Spleen (tissue), 11 donors: ENCODE data around the gene STX8. TPM values are rescaled to one million over a fixed set of nuclear protein-coding genes. Genes with fewer than 3 reads are reported as not detected.
"Not testable (repeated sequence)": the region's sequence is repeated elsewhere in the genome, so short reads cannot be mapped to it uniquely, and the experiment has no call there.

Source experiments
- DNase-seq: peaks from one replicate; pipeline ENCODE4 v3.0.0-alpha.2; 2020
- H3K27ac ChIP-seq, 8 donors: fragments of 200-600 bp; sonication (generic) in 7 of 8; 1 replicate in 4 of 8; 2 replicates in 4 of 8; pipeline versions ENCODE4 v1.5.0 to v1.8.0; 2016 to 2021; ENCODE audit warnings: inconsistent platforms in 4 of 8, mild to moderate bottlenecking in 4 of 8, moderate library complexity in 1 of 8
- H3K27me3 ChIP-seq, 7 donors: fragments of 200-600 bp; sonication (generic) in 6 of 7; replicated peaks in 1 of 7; 1 replicate in 4 of 7; 2 replicates in 3 of 7; pipeline versions ENCODE4 v1.5.0 to v1.8.0; 2016 to 2021; ENCODE audit warnings: inconsistent platforms in 3 of 7, mild to moderate bottlenecking in 1 of 7
- H3K36me3 ChIP-seq, 6 donors: fragments of 200-600 bp; sonication (generic) in 5 of 6; 1 replicate in 4 of 6; 2 replicates in 2 of 6; pipeline versions ENCODE4 v1.5.0 to v1.8.0; 2016 to 2021; ENCODE audit warnings: inconsistent platforms in 2 of 6
- H3K4me1 ChIP-seq, 6 donors: fragments of 200-600 bp; sonication (generic) in 5 of 6; 1 replicate in 3 of 6; 2 replicates in 3 of 6; pipeline versions ENCODE4 v1.5.0 to v1.8.0; 2016 to 2021; ENCODE audit warnings: inconsistent platforms in 3 of 6
- H3K4me3 ChIP-seq, 8 donors: fragments of 200-600 bp; sonication (generic) in 7 of 8; 1 replicate in 4 of 8; 2 replicates in 4 of 8; pipeline versions ENCODE4 v1.5.0 to v1.8.0; 2016 to 2021; ENCODE audit warnings: inconsistent platforms in 4 of 8, mild to moderate bottlenecking in 4 of 8, moderate library complexity in 2 of 8
- H3K9me3 ChIP-seq, 8 donors: fragments of 200-600 bp; sonication (generic) in 7 of 8; 1 replicate in 4 of 8; 2 replicates in 4 of 8; pipeline versions ENCODE4 v1.5.0 to v1.8.0; 2016 to 2021; ENCODE audit warnings: inconsistent platforms in 4 of 8
- CTCF ChIP-seq, 11 experiments: fragments of 200-600 bp in 7 of 11; fragments of 450-650 bp in 4 of 11; sonication (generic) in 4 of 11; IDR thresholded peaks in 8 of 11; conservative IDR thresholded peaks in 3 of 11; 1 replicate in 7 of 11; 2 replicates in 4 of 11; pipeline versions ENCODE4 v1.4.0 to v1.8.0; 2016 to 2021; ENCODE audit warnings: antibody characterized with exemption in 11 of 11, inconsistent platforms in 4 of 11, mild to moderate bottlenecking in 1 of 11
- POLR2A ChIP-seq, 3 donors: fragments of 450-650 bp; IDR thresholded peaks; one replicate each; pipeline ENCODE4 v1.5.1; 2017; ENCODE audit warnings: antibody characterized with exemption in 3 of 3, mild to moderate bottlenecking in 1 of 3
- POLR2AphosphoS5 ChIP-seq, 3 donors: sonication (generic); formaldehyde crosslinking; IDR thresholded peaks; one replicate each; pipeline ENCODE4 v1.5.1; 2017; ENCODE audit warnings: antibody characterized with exemption in 3 of 3
- WGBS, 5 donors: extraction: QIAGEN DNeasy Blood & Tissue Kit in 3 of 5; methylation state at CpG; one replicate each; pipeline versions ENCODE4 v1.1.5 to v1.1.7; 2013 to 2018; 5-methylcytosine and 5-hydroxymethylcytosine counted together
- intact Hi-C: fragments of 100-400 bp; cut with DNase I; formaldehyde crosslinking; loops from one replicate; pipeline ENCODE4 v1.15.0; 2023; ENCODE audit warnings: low total_unique reads
- polyA plus RNA-seq, 3 donors: library from polyadenylated mRNA; stranded (reverse); fragments of 200-250 nt; gene quantifications; one replicate each; pipeline ENCODE4 v1.2.1, GENCODE V29; 2013
- total RNA-seq, 7 donors: library from RNA; depleted of rRNA in 3 of 7; stranded (reverse); fragments of >200 nt in 3 of 7; fragmentation: NEBNext Ultra II Directional in 4 of 7; extraction: Animal tissue kit (Norgen Biotek cat#: 25700) in 4 of 7; gene quantifications; one replicate each; pipeline versions ENCODE4 v1.1.0 to v1.2.1, GENCODE V29; 2016 to 2021
- donor health status: healthy with polysubstance abuse.
- donor health status: DM: no; HTN: no; CAD: no; lungs with moderate emphysema.
- donor health status: DM: no; HTN: no; CAD: no.
- donor health status: Bipolar disorder and iron deficiency.
- donor health status: healthy.
- donor health status: DM: no; HTN: no; CAD: no.
- donor health status: DM: yes; HTN: yes; CAD: no.

STX8 gene
- total and polyA plus RNA-seq, 10 donors = 37.3 to 59.8 (median 48.9) TPM

GRCh38 chr17:9383826-9384225 lies 191.8 kb downstream of the STX8 start:
- intact Hi-C loops = no loop called here

GRCh38 chr17:9382626-9383025 lies 193.0 kb downstream of the STX8 start:
- 89 to 98% (median 93%) methylated on average over 2 of the region's 2 CpGs for WGBS, 5 donors
- Histone ChIP-seq H3K4me3 (no peak overlapping the region), H3K27ac (no peak overlapping the region), H3K36me3 (peaks cover 0 to 15% (median 0%) of the 10 kb centered on the region in 6 donors), H3K27me3 (no peaks in the 10 kb centered on the region), H3K4me1 (peaks cover 0 to 8% (median 0%) of the 10 kb centered on the region in 6 donors), H3K9me3 (no peaks in the 10 kb centered on the region)
- DNase-seq = no peak
- TF ChIP-seq POLR2A (IDR thresholded peaks at IDR 0.05) (no peak), POLR2AphosphoS5 (IDR thresholded peaks at IDR 0.05) (no peak)
- intact Hi-C loops = no loop called here

More at GRCh38 chr17:9383826-9384225, 191.8 kb downstream of the STX8 start:
- Histone ChIP-seq H3K27ac (no peak overlapping the region), H3K4me3 (no peak overlapping the region), H3K9me3 (no peaks in the 10 kb centered on the region), H3K4me1 (peaks cover 0 to 8% (median 1%) of the 10 kb centered on the region in 6 donors), H3K27me3 (no peaks in the 10 kb centered on the region), H3K36me3 (peaks cover 0 to 3% (median 0%) of the 10 kb centered on the region in 6 donors)
- no peak for TF ChIP-seq CTCF (IDR thresholded peaks at IDR 0.05 in 8 of 11, conservative IDR thresholded peaks at IDR 0.05 in 3 of 11)
- TF ChIP-seq POLR2AphosphoS5 (IDR thresholded peaks at IDR 0.05) = no peak
- TF ChIP-seq POLR2A (IDR thresholded peaks at IDR 0.05) = no peak
- DNase-seq = no peak
- 80 to 96% (median 87%) methylated on average over 3 of the region's 3 CpGs for WGBS, 5 donors

- 94 to 98% (median 96%) methylated on average over 2 of the region's 2 CpGs for WGBS, 5 donors
- intact Hi-C loops = no loop called here
- no peak overlapping the region for H3K4me3 ChIP-seq
- DNase-seq = no peak
- no peak overlapping the region for H3K27ac ChIP-seq
- peaks cover 0 to 8% (median 2%) of the 10 kb centered on the region in 8 donors for H3K9me3 ChIP-seq
- H3K36me3 ChIP-seq = peaks cover 0 to 30% (median 7%) of the 10 kb centered on the region in 6 donors
- H3K27me3 ChIP-seq = no peaks in the 10 kb centered on the region
- H3K4me1 ChIP-seq = peaks cover 0 to 1% (median 0%) of the 10 kb centered on the region in 6 donors
- no peak for TF ChIP-seq CTCF (IDR thresholded peaks at IDR 0.05 in 8 of 11, conservative IDR thresholded peaks at IDR 0.05 in 3 of 11)
- TF ChIP-seq POLR2A (IDR thresholded peaks at IDR 0.05) = no peak
- TF ChIP-seq POLR2AphosphoS5 (IDR thresholded peaks at IDR 0.05) = no peak
Measured at GRCh38 chr17:9381068-9381467, 194.6 kb downstream of the STX8 start.

GRCh38 chr17:9380361-9380760 lies 195.3 kb downstream of the STX8 start:
- no peaks in the 10 kb centered on the region for H3K27me3 ChIP-seq
- no peak for DNase-seq
- intact Hi-C loops = no loop called here
- peaks cover 0 to 10% (median 3%) of the 10 kb centered on the region in 8 donors for H3K9me3 ChIP-seq
- no peak overlapping the region for H3K27ac ChIP-seq
- H3K36me3 ChIP-seq = peaks cover 0 to 36% (median 8%) of the 10 kb centered on the region in 6 donors
- no peaks in the 10 kb centered on the region for H3K4me1 ChIP-seq
- WGBS, 5 donors = 96 to 99% (median 98%) methylated on average over 4 of the region's 4 CpGs
- TF ChIP-seq POLR2AphosphoS5 (IDR thresholded peaks at IDR 0.05) = no peak
- TF ChIP-seq CTCF (IDR thresholded peaks at IDR 0.05 in 8 of 11, conservative IDR thresholded peaks at IDR 0.05 in 3 of 11) = no peak
- H3K4me3 ChIP-seq = no peak overlapping the region

- DNase-seq, H3K27me3 ChIP-seq, H3K4me1 ChIP-seq, H3K4me3 ChIP-seq, H3K27ac ChIP-seq, intact Hi-C loops: not testable (repeated sequence)
- peaks cover 0 to 36% (median 8%) of the 10 kb centered on the region in 6 donors for H3K36me3 ChIP-seq
- 93 to 100% (median 97%) methylated on average over 9 of the region's 9 CpGs for WGBS, 5 donors
- peaks cover 0 to 10% (median 3%) of the 10 kb centered on the region in 8 donors for H3K9me3 ChIP-seq
Measured at GRCh38 chr17:9376177-9376576, 199.4 kb downstream of the STX8 start.
